ENCODE results near the gene ZNF254. TPM values are rescaled to one million over a fixed set of nuclear protein-coding genes. Genes with fewer than 3 reads are reported as not detected.

Gene ZNF254
- total and polyA plus RNA-seq, 9 of the 15 experiments (the other 6 are each of a cell fraction or from before 2014, with no cell fraction given) = 10.7 to 22.1 (median 14.2) TPM

DNA sequence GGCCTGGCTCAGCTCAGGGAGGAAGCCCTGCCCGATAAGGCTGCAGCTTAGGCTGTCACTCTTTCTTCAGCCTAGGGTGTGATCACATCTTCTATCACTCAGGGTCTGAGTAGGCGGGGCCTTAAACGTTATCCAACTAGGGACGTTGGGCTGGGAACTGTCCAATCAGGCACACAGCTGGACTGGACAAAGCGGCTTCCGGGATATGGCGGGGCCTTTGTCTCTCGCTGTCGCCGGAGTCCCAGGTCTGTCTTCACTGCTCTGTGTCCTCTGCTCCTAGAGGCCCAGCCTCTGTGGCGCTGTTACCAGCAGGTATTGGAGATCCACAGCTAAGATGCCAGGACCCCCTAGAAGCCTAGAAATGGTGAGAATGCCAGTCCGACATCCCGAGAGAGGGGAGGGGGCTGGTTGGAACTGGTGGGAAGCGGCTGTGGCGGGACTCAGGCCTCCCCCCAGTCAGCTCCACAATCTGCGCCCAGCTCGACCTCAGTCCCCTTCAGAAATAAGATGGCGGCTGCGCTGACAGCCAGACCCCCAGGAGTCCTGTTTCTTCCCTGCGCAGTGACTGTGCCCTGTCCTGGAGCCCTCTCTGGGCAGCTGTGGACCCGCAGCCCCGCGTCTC lies at the start of gene ZNF254 (continued):
- TF ChIP-seq, protein P1, sequence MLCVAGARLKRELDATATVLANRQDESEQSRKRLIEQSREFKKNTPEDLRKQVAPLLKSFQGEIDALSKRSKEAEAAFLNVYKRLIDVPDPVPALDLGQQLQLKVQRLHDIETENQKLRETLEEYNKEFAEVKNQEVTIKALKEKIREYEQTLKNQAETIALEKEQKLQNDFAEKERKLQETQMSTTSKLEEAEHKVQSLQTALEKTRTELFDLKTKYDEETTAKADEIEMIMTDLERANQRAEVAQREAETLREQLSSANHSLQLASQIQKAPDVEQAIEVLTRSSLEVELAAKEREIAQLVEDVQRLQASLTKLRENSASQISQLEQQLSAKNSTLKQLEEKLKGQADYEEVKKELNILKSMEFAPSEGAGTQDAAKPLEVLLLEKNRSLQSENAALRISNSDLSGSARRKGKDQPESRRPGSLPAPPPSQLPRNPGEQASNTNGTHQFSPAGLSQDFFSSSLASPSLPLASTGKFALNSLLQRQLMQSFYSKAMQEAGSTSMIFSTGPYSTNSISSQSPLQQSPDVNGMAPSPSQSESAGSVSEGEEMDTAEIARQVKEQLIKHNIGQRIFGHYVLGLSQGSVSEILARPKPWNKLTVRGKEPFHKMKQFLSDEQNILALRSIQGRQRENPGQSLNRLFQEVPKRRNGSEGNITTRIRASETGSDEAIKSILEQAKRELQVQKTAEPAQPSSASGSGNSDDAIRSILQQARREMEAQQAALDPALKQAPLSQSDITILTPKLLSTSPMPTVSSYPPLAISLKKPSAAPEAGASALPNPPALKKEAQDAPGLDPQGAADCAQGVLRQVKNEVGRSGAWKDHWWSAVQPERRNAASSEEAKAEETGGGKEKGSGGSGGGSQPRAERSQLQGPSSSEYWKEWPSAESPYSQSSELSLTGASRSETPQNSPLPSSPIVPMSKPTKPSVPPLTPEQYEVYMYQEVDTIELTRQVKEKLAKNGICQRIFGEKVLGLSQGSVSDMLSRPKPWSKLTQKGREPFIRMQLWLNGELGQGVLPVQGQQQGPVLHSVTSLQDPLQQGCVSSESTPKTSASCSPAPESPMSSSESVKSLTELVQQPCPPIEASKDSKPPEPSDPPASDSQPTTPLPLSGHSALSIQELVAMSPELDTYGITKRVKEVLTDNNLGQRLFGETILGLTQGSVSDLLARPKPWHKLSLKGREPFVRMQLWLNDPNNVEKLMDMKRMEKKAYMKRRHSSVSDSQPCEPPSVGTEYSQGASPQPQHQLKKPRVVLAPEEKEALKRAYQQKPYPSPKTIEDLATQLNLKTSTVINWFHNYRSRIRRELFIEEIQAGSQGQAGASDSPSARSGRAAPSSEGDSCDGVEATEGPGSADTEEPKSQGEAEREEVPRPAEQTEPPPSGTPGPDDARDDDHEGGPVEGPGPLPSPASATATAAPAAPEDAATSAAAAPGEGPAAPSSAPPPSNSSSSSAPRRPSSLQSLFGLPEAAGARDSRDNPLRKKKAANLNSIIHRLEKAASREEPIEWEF (CRISPR knock-in tag; IDR thresholded peaks at IDR 0.05) = no peak
- TF ChIP-seq, protein P2, sequence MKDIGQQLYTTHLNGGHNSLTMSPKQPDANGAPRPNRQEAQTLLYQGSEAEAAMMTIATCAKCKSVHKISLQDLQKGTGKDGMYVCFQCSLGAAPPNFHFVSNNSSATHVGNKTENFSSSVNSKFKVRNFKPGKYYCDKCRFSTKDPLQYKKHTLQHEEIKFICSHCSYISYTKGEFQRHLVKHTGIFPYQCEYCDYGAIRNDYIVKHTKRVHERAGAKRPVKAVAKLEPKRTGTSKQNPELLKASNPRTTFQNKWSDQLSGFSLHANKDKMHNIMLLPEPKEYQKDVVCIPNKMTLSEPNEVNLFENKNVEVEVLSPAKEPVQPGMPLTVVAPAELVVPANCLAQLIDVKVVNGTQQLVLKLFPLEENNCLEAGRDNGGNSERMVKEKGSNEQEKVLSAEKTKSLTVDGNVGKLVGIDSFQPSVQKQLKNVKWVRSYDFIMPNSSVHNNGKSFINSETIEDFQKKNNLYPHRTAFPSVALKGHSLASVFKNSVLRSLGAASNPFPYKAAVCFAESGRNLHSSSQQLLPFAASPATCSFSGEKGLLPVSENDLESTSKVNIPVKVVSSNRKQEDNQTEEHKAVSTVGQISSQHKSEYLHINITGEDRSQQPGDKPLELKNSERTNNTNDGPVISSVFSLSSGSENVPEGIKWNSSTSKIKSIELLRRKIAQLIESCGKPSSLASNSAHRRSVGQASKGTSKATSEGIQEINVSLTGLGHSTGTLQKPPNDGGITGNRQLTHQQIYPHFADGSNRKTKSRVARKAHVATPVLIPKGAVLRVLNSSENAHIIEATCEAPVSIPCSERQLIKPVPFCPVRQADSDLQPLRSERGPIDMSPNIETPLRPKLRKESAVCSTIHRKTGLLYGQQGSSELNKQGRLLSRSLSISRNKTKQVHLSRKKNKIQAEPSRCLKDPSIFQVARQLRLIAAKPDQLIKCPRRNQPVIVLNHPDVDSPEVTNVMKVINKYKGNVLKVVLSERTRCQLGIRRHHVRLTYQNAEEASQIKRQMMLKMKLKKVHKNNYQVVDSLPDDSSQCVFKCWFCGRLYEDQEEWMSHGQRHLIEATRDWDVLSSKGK (CRISPR knock-in tag; IDR thresholded peaks at IDR 0.05) = no peak
- TF ChIP-seq ZNF785 (CRISPR knock-in tag; IDR thresholded peaks at IDR 0.05) (no peak), EP400 (IDR thresholded peaks at IDR 0.05) (peak; percentile 92), CBFA2T2 (conservative IDR thresholded peaks at IDR 0.05) (no peak), ZNF140 (CRISPR knock-in tag; IDR thresholded peaks at IDR 0.05) (no peak), FOXA3 (CRISPR knock-in tag; conservative IDR thresholded peaks at IDR 0.05 in 1 of 2, IDR thresholded peaks at IDR 0.05 in 1 of 2) (no peak), PRMT5 (CRISPR knock-in tag; IDR thresholded peaks at IDR 0.05) (no peak), SETDB1 (IDR thresholded peaks at IDR 0.05; ENCODE audit: low read length) (no peak), ESRRB (CRISPR knock-in tag; IDR thresholded peaks at IDR 0.05; ENCODE audit: borderline replicate concordance) (no peak), NRF1 (conservative IDR thresholded peaks at IDR 0.05 in 1 of 2, IDR thresholded peaks at IDR 0.05 in 1 of 2) (peak; percentile 46 to 51; a peak in 3 of 4 replicates), SAFB2 (IDR thresholded peaks at IDR 0.05; ENCODE audit: borderline replicate concordance, low read depth, low read length, severe bottlenecking) (no peak), E2F1 (CRISPR knock-in tag; IDR thresholded peaks at IDR 0.05) (no peak), COPS2 (conservative IDR thresholded peaks at IDR 0.05) (no peak), POLR3G (IDR thresholded peaks at IDR 0.05; ENCODE audit: extremely low read depth, insufficient read length, insufficient replicate concordance) (no peak), EWSR1 (IDR thresholded peaks at IDR 0.05; ENCODE audit: borderline replicate concordance, low read depth, partially characterized antibody) (no peak)
- TF ChIP-seq, protein P3, sequence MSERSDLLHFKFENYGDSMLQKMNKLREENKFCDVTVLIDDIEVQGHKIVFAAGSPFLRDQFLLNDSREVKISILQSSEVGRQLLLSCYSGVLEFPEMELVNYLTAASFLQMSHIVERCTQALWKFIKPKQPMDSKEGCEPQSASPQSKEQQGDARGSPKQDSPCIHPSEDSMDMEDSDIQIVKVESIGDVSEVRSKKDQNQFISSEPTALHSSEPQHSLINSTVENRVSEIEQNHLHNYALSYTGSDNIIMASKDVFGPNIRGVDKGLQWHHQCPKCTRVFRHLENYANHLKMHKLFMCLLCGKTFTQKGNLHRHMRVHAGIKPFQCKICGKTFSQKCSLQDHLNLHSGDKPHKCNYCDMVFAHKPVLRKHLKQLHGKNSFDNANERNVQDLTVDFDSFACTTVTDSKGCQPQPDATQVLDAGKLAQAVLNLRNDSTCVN (CRISPR knock-in tag; IDR thresholded peaks at IDR 0.05) = no peak

Data from K562 (cell line).